GM23338 (cell line): ENCODE results near the gene ABCG8.

ENCODE experiments used
- CREB1 ChIP-seq: fragments of 250-450 bp; sonication (Bioruptor Pico); IDR thresholded peaks from 2 replicates; pipeline ENCODE4 v1.5.0; 2020; ENCODE audit warnings: low read depth, mild to moderate bottlenecking, moderate library complexity
- EZH2 ChIP-seq: fragments of 200-600 bp; sonication (generic); IDR thresholded peaks from one replicate; pipeline ENCODE4 v1.8.0; 2017; ENCODE audit warnings: antibody characterized with exemption, mild to moderate bottlenecking, low read depth; ENCODE audit not compliant: unreplicated experiment
- EZH2phosphoT487 ChIP-seq: fragments of 200-600 bp; sonication (generic); IDR thresholded peaks from one replicate; pipeline ENCODE4 v1.8.1; 2018; ENCODE audit warnings: antibody characterized with exemption; ENCODE audit not compliant: unreplicated experiment
- JUNB ChIP-seq: IDR thresholded peaks from one replicate; pipeline ENCODE4 v1.6.1; 2016; ENCODE audit warnings: antibody characterized with exemption; ENCODE audit not compliant: unreplicated experiment
- NANOG ChIP-seq: IDR thresholded peaks from 2 replicates; pipeline ENCODE4 v1.6.1; 2016; ENCODE audit warnings: antibody characterized with exemption, borderline replicate concordance
- POLR2AphosphoS5 ChIP-seq: IDR thresholded peaks from 2 replicates; pipeline ENCODE4 v1.6.1; 2016; ENCODE audit warnings: antibody characterized with exemption, low read depth
- STAT1 ChIP-seq: IDR thresholded peaks from one replicate; pipeline ENCODE4 v1.6.1; 2016; ENCODE audit warnings: antibody characterized with exemption; ENCODE audit not compliant: unreplicated experiment
- ZNF114 ChIP-seq: fragments of 250-450 bp; sonication (Bioruptor Pico); IDR thresholded peaks from 2 replicates; pipeline ENCODE4 v1.5.0; 2020; ENCODE audit warnings: mild to moderate bottlenecking, moderate library complexity
- ZNF331 ChIP-seq: fragments of 250-450 bp; sonication (Bioruptor Pico); IDR thresholded peaks from 2 replicates; pipeline ENCODE4 v1.5.0; 2020; ENCODE audit warnings: low read depth, mild to moderate bottlenecking, moderate library complexity
- TF ChIP-seq, protein P1 (sequence below): IDR thresholded peaks from one replicate; pipeline ENCODE4 v1.6.1; 2018; ENCODE audit warnings: antibody characterized with exemption; ENCODE audit not compliant: unreplicated experiment
- TF ChIP-seq, protein P2 (sequence below), 2 experiments: fragments of 200-600 bp in 1 of 2; sonication (generic) in 1 of 2; conservative IDR thresholded peaks; 2 replicates each; pipeline versions ENCODE4 v1.5.1 to v1.6.1; 2016 to 2017; ENCODE audit warnings: antibody characterized with exemption in 2 of 2, low read depth in 2 of 2, mild to moderate bottlenecking in 2 of 2, moderate library complexity in 1 of 2
- TF ChIP-seq, protein P3 (sequence below): fragments of 250-450 bp; sonication (Bioruptor Pico); IDR thresholded peaks from 2 replicates; pipeline ENCODE4 v1.5.0; 2020; ENCODE audit warnings: mild to moderate bottlenecking, moderate library complexity
- TF ChIP-seq, protein P4 (sequence below): IDR thresholded peaks from 2 replicates; pipeline ENCODE4 v1.6.1; 2016; ENCODE audit warnings: antibody characterized with exemption

DNA sequence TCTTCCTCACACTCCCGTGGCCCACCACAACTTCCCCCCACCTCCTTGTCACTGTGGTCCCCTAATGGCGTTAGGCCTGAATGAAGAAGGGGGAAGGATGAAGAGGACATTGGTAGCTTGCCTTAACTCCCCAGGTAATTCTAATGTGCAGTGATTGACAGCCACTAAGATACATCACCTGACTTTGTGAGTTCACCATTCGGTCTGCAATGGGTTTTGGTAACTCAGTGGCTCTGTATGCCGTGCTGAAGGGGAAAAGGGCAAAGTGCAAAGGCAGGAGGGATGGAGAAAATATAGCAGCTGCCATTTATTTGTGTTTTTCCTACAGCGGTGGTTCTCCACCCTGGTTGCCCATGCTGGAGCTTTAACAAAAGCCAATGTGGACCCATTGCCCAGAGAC lies 42.2 kb downstream of the ABCG8 start:
- TF ChIP-seq, protein P1, sequence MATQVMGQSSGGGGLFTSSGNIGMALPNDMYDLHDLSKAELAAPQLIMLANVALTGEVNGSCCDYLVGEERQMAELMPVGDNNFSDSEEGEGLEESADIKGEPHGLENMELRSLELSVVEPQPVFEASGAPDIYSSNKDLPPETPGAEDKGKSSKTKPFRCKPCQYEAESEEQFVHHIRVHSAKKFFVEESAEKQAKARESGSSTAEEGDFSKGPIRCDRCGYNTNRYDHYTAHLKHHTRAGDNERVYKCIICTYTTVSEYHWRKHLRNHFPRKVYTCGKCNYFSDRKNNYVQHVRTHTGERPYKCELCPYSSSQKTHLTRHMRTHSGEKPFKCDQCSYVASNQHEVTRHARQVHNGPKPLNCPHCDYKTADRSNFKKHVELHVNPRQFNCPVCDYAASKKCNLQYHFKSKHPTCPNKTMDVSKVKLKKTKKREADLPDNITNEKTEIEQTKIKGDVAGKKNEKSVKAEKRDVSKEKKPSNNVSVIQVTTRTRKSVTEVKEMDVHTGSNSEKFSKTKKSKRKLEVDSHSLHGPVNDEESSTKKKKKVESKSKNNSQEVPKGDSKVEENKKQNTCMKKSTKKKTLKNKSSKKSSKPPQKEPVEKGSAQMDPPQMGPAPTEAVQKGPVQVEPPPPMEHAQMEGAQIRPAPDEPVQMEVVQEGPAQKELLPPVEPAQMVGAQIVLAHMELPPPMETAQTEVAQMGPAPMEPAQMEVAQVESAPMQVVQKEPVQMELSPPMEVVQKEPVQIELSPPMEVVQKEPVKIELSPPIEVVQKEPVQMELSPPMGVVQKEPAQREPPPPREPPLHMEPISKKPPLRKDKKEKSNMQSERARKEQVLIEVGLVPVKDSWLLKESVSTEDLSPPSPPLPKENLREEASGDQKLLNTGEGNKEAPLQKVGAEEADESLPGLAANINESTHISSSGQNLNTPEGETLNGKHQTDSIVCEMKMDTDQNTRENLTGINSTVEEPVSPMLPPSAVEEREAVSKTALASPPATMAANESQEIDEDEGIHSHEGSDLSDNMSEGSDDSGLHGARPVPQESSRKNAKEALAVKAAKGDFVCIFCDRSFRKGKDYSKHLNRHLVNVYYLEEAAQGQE = no peak
- TF ChIP-seq, protein P2, sequence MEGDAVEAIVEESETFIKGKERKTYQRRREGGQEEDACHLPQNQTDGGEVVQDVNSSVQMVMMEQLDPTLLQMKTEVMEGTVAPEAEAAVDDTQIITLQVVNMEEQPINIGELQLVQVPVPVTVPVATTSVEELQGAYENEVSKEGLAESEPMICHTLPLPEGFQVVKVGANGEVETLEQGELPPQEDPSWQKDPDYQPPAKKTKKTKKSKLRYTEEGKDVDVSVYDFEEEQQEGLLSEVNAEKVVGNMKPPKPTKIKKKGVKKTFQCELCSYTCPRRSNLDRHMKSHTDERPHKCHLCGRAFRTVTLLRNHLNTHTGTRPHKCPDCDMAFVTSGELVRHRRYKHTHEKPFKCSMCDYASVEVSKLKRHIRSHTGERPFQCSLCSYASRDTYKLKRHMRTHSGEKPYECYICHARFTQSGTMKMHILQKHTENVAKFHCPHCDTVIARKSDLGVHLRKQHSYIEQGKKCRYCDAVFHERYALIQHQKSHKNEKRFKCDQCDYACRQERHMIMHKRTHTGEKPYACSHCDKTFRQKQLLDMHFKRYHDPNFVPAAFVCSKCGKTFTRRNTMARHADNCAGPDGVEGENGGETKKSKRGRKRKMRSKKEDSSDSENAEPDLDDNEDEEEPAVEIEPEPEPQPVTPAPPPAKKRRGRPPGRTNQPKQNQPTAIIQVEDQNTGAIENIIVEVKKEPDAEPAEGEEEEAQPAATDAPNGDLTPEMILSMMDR (conservative IDR thresholded peaks at IDR 0.05; ENCODE audit: low read depth in 2 of 2) = no peak
- TF ChIP-seq EZH2 (no peak), ZNF114 (CRISPR knock-in tag) (no peak), POLR2AphosphoS5 (no peak), JUNB (no peak), NANOG (no peak), CREB1 (CRISPR knock-in tag) (no peak), EZH2phosphoT487 (no peak), ZNF331 (CRISPR knock-in tag) (no peak), STAT1 (no peak)
- TF ChIP-seq, protein P3, sequence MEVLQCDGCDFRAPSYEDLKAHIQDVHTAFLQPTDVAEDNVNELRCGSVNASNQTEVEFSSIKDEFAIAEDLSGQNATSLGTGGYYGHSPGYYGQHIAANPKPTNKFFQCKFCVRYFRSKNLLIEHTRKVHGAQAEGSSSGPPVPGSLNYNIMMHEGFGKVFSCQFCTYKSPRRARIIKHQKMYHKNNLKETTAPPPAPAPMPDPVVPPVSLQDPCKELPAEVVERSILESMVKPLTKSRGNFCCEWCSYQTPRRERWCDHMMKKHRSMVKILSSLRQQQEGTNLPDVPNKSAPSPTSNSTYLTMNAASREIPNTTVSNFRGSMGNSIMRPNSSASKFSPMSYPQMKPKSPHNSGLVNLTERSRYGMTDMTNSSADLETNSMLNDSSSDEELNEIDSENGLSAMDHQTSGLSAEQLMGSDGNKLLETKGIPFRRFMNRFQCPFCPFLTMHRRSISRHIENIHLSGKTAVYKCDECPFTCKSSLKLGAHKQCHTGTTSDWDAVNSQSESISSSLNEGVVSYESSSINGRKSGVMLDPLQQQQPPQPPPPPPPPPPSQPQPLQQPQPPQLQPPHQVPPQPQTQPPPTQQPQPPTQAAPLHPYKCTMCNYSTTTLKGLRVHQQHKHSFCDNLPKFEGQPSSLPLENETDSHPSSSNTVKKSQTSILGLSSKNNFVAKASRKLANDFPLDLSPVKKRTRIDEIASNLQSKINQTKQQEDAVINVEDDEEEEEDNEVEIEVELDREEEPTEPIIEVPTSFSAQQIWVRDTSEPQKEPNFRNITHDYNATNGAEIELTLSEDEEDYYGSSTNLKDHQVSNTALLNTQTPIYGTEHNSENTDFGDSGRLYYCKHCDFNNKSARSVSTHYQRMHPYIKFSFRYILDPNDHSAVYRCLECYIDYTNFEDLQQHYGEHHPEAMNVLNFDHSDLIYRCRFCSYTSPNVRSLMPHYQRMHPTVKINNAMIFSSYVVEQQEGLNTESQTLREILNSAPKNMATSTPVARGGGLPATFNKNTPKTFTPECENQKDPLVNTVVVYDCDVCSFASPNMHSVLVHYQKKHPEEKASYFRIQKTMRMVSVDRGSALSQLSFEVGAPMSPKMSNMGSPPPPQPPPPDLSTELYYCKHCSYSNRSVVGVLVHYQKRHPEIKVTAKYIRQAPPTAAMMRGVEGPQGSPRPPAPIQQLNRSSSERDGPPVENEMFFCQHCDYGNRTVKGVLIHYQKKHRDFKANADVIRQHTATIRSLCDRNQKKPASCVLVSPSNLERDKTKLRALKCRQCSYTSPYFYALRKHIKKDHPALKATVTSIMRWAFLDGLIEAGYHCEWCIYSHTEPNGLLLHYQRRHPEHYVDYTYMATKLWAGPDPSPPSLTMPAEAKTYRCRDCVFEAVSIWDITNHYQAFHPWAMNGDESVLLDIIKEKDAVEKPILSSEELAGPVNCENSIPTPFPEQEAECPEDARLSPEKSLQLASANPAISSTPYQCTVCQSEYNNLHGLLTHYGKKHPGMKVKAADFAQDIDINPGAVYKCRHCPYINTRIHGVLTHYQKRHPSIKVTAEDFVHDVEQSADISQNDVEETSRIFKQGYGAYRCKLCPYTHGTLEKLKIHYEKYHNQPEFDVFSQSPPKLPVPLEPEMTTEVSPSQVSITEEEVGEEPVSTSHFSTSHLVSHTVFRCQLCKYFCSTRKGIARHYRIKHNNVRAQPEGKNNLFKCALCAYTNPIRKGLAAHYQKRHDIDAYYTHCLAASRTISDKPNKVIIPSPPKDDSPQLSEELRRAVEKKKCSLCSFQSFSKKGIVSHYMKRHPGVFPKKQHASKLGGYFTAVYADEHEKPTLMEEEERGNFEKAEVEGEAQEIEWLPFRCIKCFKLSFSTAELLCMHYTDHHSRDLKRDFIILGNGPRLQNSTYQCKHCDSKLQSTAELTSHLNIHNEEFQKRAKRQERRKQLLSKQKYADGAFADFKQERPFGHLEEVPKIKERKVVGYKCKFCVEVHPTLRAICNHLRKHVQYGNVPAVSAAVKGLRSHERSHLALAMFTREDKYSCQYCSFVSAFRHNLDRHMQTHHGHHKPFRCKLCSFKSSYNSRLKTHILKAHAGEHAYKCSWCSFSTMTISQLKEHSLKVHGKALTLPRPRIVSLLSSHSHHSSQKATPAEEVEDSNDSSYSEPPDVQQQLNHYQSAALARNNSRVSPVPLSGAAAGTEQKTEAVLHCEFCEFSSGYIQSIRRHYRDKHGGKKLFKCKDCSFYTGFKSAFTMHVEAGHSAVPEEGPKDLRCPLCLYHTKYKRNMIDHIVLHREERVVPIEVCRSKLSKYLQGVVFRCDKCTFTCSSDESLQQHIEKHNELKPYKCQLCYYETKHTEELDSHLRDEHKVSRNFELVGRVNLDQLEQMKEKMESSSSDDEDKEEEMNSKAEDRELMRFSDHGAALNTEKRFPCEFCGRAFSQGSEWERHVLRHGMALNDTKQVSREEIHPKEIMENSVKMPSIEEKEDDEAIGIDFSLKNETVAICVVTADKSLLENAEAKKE (CRISPR knock-in tag) = no peak
- TF ChIP-seq, protein P4, sequence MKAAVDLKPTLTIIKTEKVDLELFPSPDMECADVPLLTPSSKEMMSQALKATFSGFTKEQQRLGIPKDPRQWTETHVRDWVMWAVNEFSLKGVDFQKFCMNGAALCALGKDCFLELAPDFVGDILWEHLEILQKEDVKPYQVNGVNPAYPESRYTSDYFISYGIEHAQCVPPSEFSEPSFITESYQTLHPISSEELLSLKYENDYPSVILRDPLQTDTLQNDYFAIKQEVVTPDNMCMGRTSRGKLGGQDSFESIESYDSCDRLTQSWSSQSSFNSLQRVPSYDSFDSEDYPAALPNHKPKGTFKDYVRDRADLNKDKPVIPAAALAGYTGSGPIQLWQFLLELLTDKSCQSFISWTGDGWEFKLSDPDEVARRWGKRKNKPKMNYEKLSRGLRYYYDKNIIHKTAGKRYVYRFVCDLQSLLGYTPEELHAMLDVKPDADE = no peak
